Lower lobe of right lung (tissue), 2 donors: ENCODE results near the gene ATP6V1F. TPM values are rescaled to one million over a fixed set of nuclear protein-coding genes. Genes with fewer than 3 reads are reported as not detected.

Experiments used
- ATAC-seq, 2 donors: fragments of 200-7000 bp; cut with Tn5 transposase; one replicate each; pipeline ENCODE4 v1.9.1; 2020 to 2022; ENCODE audit warnings: mild to moderate bottlenecking in 2 of 2, moderate library complexity in 2 of 2
- DNase-seq: peaks from one replicate; pipeline ENCODE4 v3.0.0-alpha.2; 2020
- H3K27ac ChIP-seq: fragments of 200-600 bp; one replicate; pipeline ENCODE4 v1.8.0; 2022
- H3K27me3 ChIP-seq: fragments of 200-600 bp; one replicate; pipeline ENCODE4 v1.8.0; 2022; ENCODE audit warnings: low read depth
- H3K36me3 ChIP-seq: fragments of 200-600 bp; one replicate; pipeline ENCODE4 v1.8.0; 2022; ENCODE audit warnings: mild to moderate bottlenecking
- H3K4me1 ChIP-seq: fragments of 200-600 bp; one replicate; pipeline ENCODE4 v1.8.0; 2022
- H3K4me3 ChIP-seq: fragments of 200-600 bp; one replicate; pipeline ENCODE4 v1.8.0; 2022; ENCODE audit warnings: mild to moderate bottlenecking
- H3K9me3 ChIP-seq: fragments of 200-600 bp; one replicate; pipeline ENCODE4 v1.8.0; 2022
- CTCF ChIP-seq: fragments of 200-600 bp; IDR thresholded peaks from one replicate; pipeline ENCODE4 v1.8.0; 2022; ENCODE audit warnings: antibody characterized with exemption, mild to moderate bottlenecking
- intact Hi-C: fragments of 100-400 bp; cut with DNase I; formaldehyde crosslinking; loops from one replicate; pipeline ENCODE4 v1.11.0; 2022
- total RNA-seq: library from RNA; stranded (reverse); fragmentation: NEBNext Ultra II Directional; extraction: Animal tissue kit (Norgen Biotek cat#: 25700); gene quantifications from one replicate; pipeline ENCODE4 v1.2.1, GENCODE V29; 2021
- donor health status: DM: no; HTN: yes; CAD: no; lungs with severe emphysema.

ATP6V1F gene
- total RNA-seq, 1 donor from 2014 or later, result 208 TPM

DNA sequence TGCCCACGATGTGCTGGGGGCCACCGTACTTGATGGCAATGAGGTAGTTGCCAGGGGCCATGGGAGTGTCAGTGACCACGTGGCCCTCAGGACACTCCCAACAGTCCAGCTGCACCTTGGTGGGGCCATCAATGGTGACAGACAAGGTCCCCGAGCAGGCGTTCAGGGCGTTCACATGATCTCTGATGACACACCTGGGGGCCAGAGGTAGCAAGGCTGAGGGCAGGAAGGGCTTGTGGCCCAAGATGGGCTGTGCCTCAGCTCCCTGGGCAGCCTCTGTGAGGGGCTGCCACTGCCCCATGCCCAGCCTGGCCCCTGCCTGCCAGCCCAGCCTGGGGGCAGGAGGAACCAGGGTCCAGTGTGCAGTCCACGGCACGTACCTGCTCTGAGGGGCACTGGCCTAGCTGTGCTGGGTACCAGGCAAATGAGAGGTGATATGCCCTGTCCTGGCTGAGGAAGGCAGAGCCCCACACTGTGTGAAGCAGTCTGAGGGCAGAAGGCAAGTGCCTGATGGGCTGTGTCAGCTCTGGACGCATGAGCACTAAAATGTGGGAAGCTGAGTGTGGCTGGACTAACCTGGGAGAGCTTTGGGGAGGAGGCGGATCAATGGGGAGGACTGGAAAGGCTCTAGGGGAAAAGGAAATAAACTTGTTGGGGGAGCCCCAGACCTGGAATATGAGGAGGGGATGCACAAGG is 51.4 kb downstream of the ATP6V1F start:
- Histone ChIP-seq H3K4me1 (peaks cover 21% of the 10 kb centered on the region), H3K9me3 (no peaks in the 10 kb centered on the region), H3K4me3 (no peak overlapping the region), H3K27ac (no peak overlapping the region), H3K27me3 (peaks cover 70% of the 10 kb centered on the region), H3K36me3 (no peaks in the 10 kb centered on the region)
- no peak for DNase-seq
- TF ChIP-seq CTCF, result no peak
- no peak for ATAC-seq
- intact Hi-C loops, result no loop called here

GRCh38 chr7:128914566-128915151 is 52.0 kb downstream of the ATP6V1F start:
- no peaks in the 10 kb centered on the region for H3K36me3 ChIP-seq
- no peak for TF ChIP-seq CTCF
- intact Hi-C loops, result no loop called here
- ATAC-seq, result no peak
- no peak overlapping the region for H3K27ac ChIP-seq
- DNase-seq, result no peak
- peaks cover 19% of the 10 kb centered on the region for H3K4me1 ChIP-seq
- H3K4me3 ChIP-seq, result no peak overlapping the region
- peaks cover 67% of the 10 kb centered on the region for H3K27me3 ChIP-seq
- H3K9me3 ChIP-seq, result no peaks in the 10 kb centered on the region

GRCh38 chr7:128915271-128915819 is 52.7 kb downstream of the ATP6V1F start:
- Histone ChIP-seq H3K27ac (no peak overlapping the region), H3K4me1 (peaks cover 13% of the 10 kb centered on the region), H3K4me3 (peak overlapping the region; percentile 39), H3K36me3 (no peaks in the 10 kb centered on the region), H3K27me3 (peaks cover 60% of the 10 kb centered on the region), H3K9me3 (no peaks in the 10 kb centered on the region)
- intact Hi-C loops, result no loop called here
- DNase-seq, result no peak
- no peak for ATAC-seq
- TF ChIP-seq CTCF, result no peak

Other genes with a start within 250 kb of the ATP6V1F start
- gene GARIN1A, start 190.6 kb upstream of the ATP6V1F start, total RNA-seq, result 3.4 TPM
- gene CALU, start 123.5 kb upstream of the ATP6V1F start, total RNA-seq, result 84.6 TPM
- not detected for gene OPN1SW, start 87.1 kb upstream of the ATP6V1F start, total RNA-seq
- gene CCDC136, start 70.9 kb upstream of the ATP6V1F start, total RNA-seq, result 3.0 TPM
- gene FLNC, start 32.5 kb upstream of the ATP6V1F start, total RNA-seq, result 11.7 TPM
- gene KCP, start 47.9 kb downstream of the ATP6V1F start, total RNA-seq, result 1.3 TPM
- 46.0 TPM for gene IRF5, start 75.1 kb downstream of the ATP6V1F start, total RNA-seq
- gene TNPO3, start 192.3 kb downstream of the ATP6V1F start, total RNA-seq, result 37.0 TPM